H1 (cell line): ENCODE data around the gene NEDD8. TPM values are rescaled to one million over a fixed set of nuclear protein-coding genes. Genes with fewer than 3 reads are reported as not detected.
"Not testable (repeated sequence)": the region's sequence is repeated elsewhere in the genome, so short reads cannot be mapped to it uniquely, and the experiment has no call there.

ENCODE experiments used
- CTCF ChIA-PET: fragments of 300-600 bp; sonication (Branson Sonifier 250); formaldehyde crosslinking; loops from one replicate; lab custom pipeline; 2021; ENCODE audit not compliant: partially characterized antibody; lab: Charles Lee
- POLR2A ChIA-PET: fragments of 300-600 bp; sonication (Branson Sonifier 250); formaldehyde crosslinking; loops from one replicate; lab custom pipeline; 2021; ENCODE audit warnings: inconsistent platforms; ENCODE audit not compliant: partially characterized antibody; lab: Charles Lee
- DNase-seq, 2 experiments: peaks; one replicate each; pipeline versions ENCODE4 v3.0.0 to v3.0.0-alpha.2; 2010 to 2022; ENCODE audit warnings: low spot score in 2 of 2, low read depth in 1 of 2, mixed read lengths in 1 of 2
- FAIRE-seq: peaks from 2 replicates; lab custom pipeline; 2011; peaks lifted over from hg19 to GRCh38; lab: Jason Lieb, UNC
- H2AFZ ChIP-seq: 2 replicates; pipeline ENCODE4 v1.8.1; 2012; ENCODE audit warnings: low read length, inconsistent platforms
- H2AK5ac ChIP-seq: 2 replicates; pipeline ENCODE4 v1.6.1; 2013; ENCODE audit warnings: low read depth, low read length
- H2BK120ac ChIP-seq: replicated peaks from 2 replicates; pipeline ENCODE3; 2013; ENCODE audit warnings: low read depth, low read length, inconsistent platforms
- H2BK12ac ChIP-seq: 2 replicates; pipeline ENCODE4 v1.6.1; 2013; ENCODE audit warnings: low read depth, low read length
- H2BK15ac ChIP-seq: 2 replicates; pipeline ENCODE4 v1.6.1; 2013; ENCODE audit warnings: low read length
- H2BK20ac ChIP-seq: 2 replicates; pipeline ENCODE4 v1.6.1; 2013; ENCODE audit warnings: low read length
- H2BK5ac ChIP-seq: 2 replicates; pipeline ENCODE4 v1.6.1; 2013; ENCODE audit warnings: low read depth, low read length
- H3K14ac ChIP-seq: 2 replicates; pipeline ENCODE4 v1.6.1; 2013; ENCODE audit warnings: inconsistent platforms; ENCODE audit not compliant: insufficient read length
- H3K18ac ChIP-seq: 2 replicates; pipeline ENCODE4 v1.6.1; 2013; ENCODE audit warnings: low read length; ENCODE audit errors: extremely low read depth
- H3K23ac ChIP-seq: 2 replicates; pipeline ENCODE4 v1.6.1; 2013; ENCODE audit warnings: inconsistent platforms; ENCODE audit not compliant: insufficient read length
- H3K23me2 ChIP-seq: 2 replicates; pipeline ENCODE4 v1.6.1; 2013; ENCODE audit warnings: low read depth, low read length
- H3K27ac ChIP-seq: 2 replicates; pipeline ENCODE4 v1.6.1; 2011; ENCODE audit warnings: low read depth, low read length, inconsistent platforms
- H3K27me3 ChIP-seq, 4 experiments: replicated peaks in 1 of 4; 1 replicate in 1 of 4; 2 replicates in 3 of 4; pipeline versions ENCODE4 v1.6.1 to v1.8.1; 2011 to 2013; ENCODE audit warnings: low read length in 3 of 4, mild to moderate bottlenecking in 3 of 4, inconsistent platforms in 2 of 4, mixed read lengths in 2 of 4, moderate library complexity in 1 of 4; ENCODE audit not compliant: control insufficient read depth in 3 of 4, insufficient read depth in 3 of 4; ENCODE audit errors: extremely low read depth in 1 of 4
- H3K36me3 ChIP-seq, 4 experiments: 2 replicates each; pipeline versions ENCODE4 v1.6.1 to v1.8.1; 2011 to 2013; ENCODE audit warnings: mild to moderate bottlenecking in 4 of 4, low read length in 3 of 4, moderate library complexity in 2 of 4, control low read depth in 1 of 4, inconsistent platforms in 1 of 4; ENCODE audit not compliant: insufficient read depth in 4 of 4, control insufficient read depth in 2 of 4
- H3K4ac ChIP-seq: replicated peaks from 2 replicates; pipeline ENCODE3; 2013; ENCODE audit warnings: low read length, low read depth, mixed read lengths, inconsistent platforms; ENCODE audit not compliant: insufficient read length
- H3K4me1 ChIP-seq, 4 experiments: replicated peaks in 1 of 4; 1 replicate in 1 of 4; 2 replicates in 3 of 4; pipeline versions ENCODE4 v1.6.1 to v1.8.1; 2011 to 2013; ENCODE audit warnings: low read length in 3 of 4, inconsistent platforms in 2 of 4, mixed read lengths in 1 of 4; ENCODE audit not compliant: insufficient read depth in 4 of 4, control insufficient read depth in 3 of 4
- H3K4me2 ChIP-seq, 2 experiments: 2 replicates each; pipeline versions ENCODE4 v1.6.1 to v1.8.1; 2011 to 2013; ENCODE audit warnings: low read depth in 2 of 2, low read length in 2 of 2, control low read depth in 1 of 2, inconsistent platforms in 1 of 2, mild to moderate bottlenecking in 1 of 2; ENCODE audit not compliant: insufficient read depth in 1 of 2
- H3K4me3 ChIP-seq, 4 experiments: fragments of 200-600, 300-600 bp in 1 of 4; sonication (generic), shearing (Covaris generic), sonication (Bioruptor Twin) in 1 of 4; 2 replicates each; pipeline versions ENCODE4 v1.5.1 to v1.8.1; 2011 to 2016; ENCODE audit warnings: low read length in 4 of 4, low read depth in 3 of 4, control low read depth in 2 of 4, inconsistent platforms in 2 of 4, mild to moderate bottlenecking in 2 of 4, mixed read lengths in 1 of 4, moderate library complexity in 1 of 4; ENCODE audit not compliant: insufficient read depth in 2 of 4; ENCODE audit errors: extremely low read depth in 1 of 4
- H3K56ac ChIP-seq: replicated peaks from 2 replicates; pipeline ENCODE3; 2013; ENCODE audit warnings: low read depth, mild to moderate bottlenecking, mixed read lengths, low read length, inconsistent platforms; ENCODE audit not compliant: insufficient read length
- H3K79me1 ChIP-seq: 2 replicates; pipeline ENCODE4 v1.6.1; 2013; ENCODE audit warnings: low read depth, low read length, control low read depth
- H3K79me2 ChIP-seq, 2 experiments: 2 replicates each; pipeline versions ENCODE4 v1.6.1 to v1.8.1; 2012 to 2013; ENCODE audit warnings: low read length in 2 of 2, mild to moderate bottlenecking in 2 of 2, inconsistent platforms in 1 of 2; ENCODE audit not compliant: insufficient read depth in 2 of 2, control insufficient read depth in 1 of 2
- H3K9ac ChIP-seq, 4 experiments: replicated peaks in 1 of 4; 1 replicate in 1 of 4; 2 replicates in 3 of 4; pipeline versions ENCODE4 v1.6.1 to v1.8.1; 2011 to 2013; ENCODE audit warnings: low read depth in 3 of 4, low read length in 3 of 4, control low read depth in 2 of 4, mild to moderate bottlenecking in 2 of 4, moderate library complexity in 2 of 4, inconsistent platforms in 1 of 4; ENCODE audit errors: extremely low read depth in 1 of 4
- H3K9me3 ChIP-seq, 2 experiments: 2 replicates each; pipeline versions ENCODE4 v1.6.1 to v1.8.1; 2012 to 2013; ENCODE audit warnings: mild to moderate bottlenecking in 2 of 2, moderate library complexity in 2 of 2, control low read depth in 1 of 2, inconsistent platforms in 1 of 2, low read depth in 1 of 2, low read length in 1 of 2, mixed read lengths in 1 of 2; ENCODE audit not compliant: insufficient read depth in 2 of 2
- H4K20me1 ChIP-seq, 2 experiments: replicated peaks in 1 of 2; 2 replicates each; pipeline versions ENCODE3 to v1.8.1; 2011 to 2013; ENCODE audit warnings: inconsistent platforms in 2 of 2, low read length in 2 of 2, mild to moderate bottlenecking in 1 of 2; ENCODE audit not compliant: insufficient read depth in 2 of 2, control insufficient read depth in 1 of 2
- H4K5ac ChIP-seq: 2 replicates; pipeline ENCODE4 v1.6.1; 2013; ENCODE audit warnings: low read length, low read depth, mixed read lengths, inconsistent platforms; ENCODE audit not compliant: insufficient read length
- H4K8ac ChIP-seq: 2 replicates; pipeline ENCODE4 v1.8.0; 2013; ENCODE audit warnings: mild to moderate bottlenecking, moderate library complexity, low read length, inconsistent platforms; ENCODE audit not compliant: insufficient read depth; ENCODE audit errors: extremely low read depth
- H4K91ac ChIP-seq: replicated peaks from 2 replicates; pipeline ENCODE3; 2013; ENCODE audit warnings: low read length, mixed read lengths, inconsistent platforms; ENCODE audit not compliant: insufficient read length
- EZH2 ChIP-seq: fragments of 200-600 bp; sonication (generic); IDR thresholded peaks from 2 replicates; pipeline ENCODE4 v1.7.1; 2012; ENCODE audit warnings: low read depth, mild to moderate bottlenecking, moderate library complexity, low read length, inconsistent platforms; ENCODE audit not compliant: severe bottlenecking
- WGBS, 2 experiments: shearing (Covaris generic) in 1 of 2; methylation state at CpG; one replicate each; pipeline versions ENCODE4 v1.1.6 to v1.1.7; 2013 to 2015; ENCODE audit warnings: low lambda C conversion rate in 2 of 2, mixed read lengths in 2 of 2, inconsistent platforms in 1 of 2, low coverage in 1 of 2, missing lambda C conversion rate in 1 of 2; ENCODE audit not compliant: insufficient replicate concordance in 2 of 2, insufficient coverage in 1 of 2, insufficient read length in 1 of 2; ENCODE audit errors: extremely low coverage in 1 of 2, missing lambda C conversion rate in 1 of 2; 5-methylcytosine and 5-hydroxymethylcytosine counted together
- polyA plus RNA-seq, 7 experiments: library from polyadenylated mRNA; depleted of rRNA in 3 of 7; stranded (reverse) in 5 of 7; unstranded in 2 of 7; fragments of >200 nt in 5 of 7; fragments of 200-250 nt in 2 of 7; gene quantifications; 1 replicate in 5 of 7; 2 replicates in 1 of 7; 4 replicates in 1 of 7; pipeline versions ENCODE4 v1.2.1 to v1.2.3, GENCODE V29; 2011 to 2013; ENCODE audit warnings: missing spikeins in 2 of 7, mixed read lengths in 2 of 7
- total RNA-seq: library from RNA; stranded (reverse); fragmentation: NEBNext Ultra II Directional; extraction: Animal tissue kit (Norgen Biotek cat#: 25700); gene quantifications from 2 replicates; pipeline ENCODE4 v1.2.1, GENCODE V29; 2021

The NEDD8 gene
- total and polyA plus RNA-seq, 2 of the 8 experiments (the other 6 are each of a cell fraction or from before 2014, with no cell fraction given), result 253 to 317 TPM

GRCh38 chr14:24224618-24225071 lies 7.5 kb downstream of the NEDD8 start (continued):
- no peak for TF ChIP-seq EZH2

DNA sequence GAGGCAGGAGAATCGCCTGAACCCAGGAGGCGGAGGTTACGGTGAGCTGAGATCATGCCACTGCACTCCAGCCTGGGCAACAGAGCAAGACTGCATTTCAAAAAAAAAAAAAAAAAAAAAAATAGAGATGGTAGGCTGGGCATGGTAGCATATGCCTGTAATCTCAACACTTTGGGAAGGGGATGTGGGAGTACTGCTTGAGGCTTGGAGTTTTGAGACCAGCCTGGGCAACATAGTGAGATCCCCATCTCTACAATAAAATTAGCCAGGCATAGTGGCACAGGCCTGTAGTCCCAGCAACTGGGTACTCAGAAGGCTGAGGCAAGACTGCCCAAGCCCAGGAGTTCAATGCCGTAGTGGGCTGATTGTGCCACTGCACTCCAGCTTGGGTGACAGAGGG lies 9.2 kb downstream of the NEDD8 start:
- ChIA-PET POLR2A (interaction anchor here (0.7 to 2.0 kb wide), 3 partner anchors 10 to 45 kb away, joined by 3 to 7 read pairs (median 3); partner anchors contain the start of genes GMPR2 and NEDD8), CTCF (interaction anchor here (1.0 to 5.0 kb wide), 2 partner anchors 16 to 74 kb away, joined by 3 to 16 read pairs; no protein-coding TSS in a partner anchor)
- H2BK12ac ChIP-seq, H3K4me3 ChIP-seq, H3K27me3 ChIP-seq, H3K18ac ChIP-seq, H3K14ac ChIP-seq, H2AFZ ChIP-seq, H4K8ac ChIP-seq, H3K4me2 ChIP-seq, H3K23me2 ChIP-seq, H2BK120ac ChIP-seq, H3K79me1 ChIP-seq, H4K20me1 ChIP-seq, FAIRE-seq, H3K9ac ChIP-seq, H3K4me1 ChIP-seq, H3K23ac ChIP-seq, H3K36me3 ChIP-seq, H3K56ac ChIP-seq, H2BK15ac ChIP-seq, H3K4ac ChIP-seq, H2AK5ac ChIP-seq, H2BK20ac ChIP-seq, H3K27ac ChIP-seq, H4K5ac ChIP-seq, H2BK5ac ChIP-seq, H3K9me3 ChIP-seq, H4K91ac ChIP-seq, DNase-seq: not testable (repeated sequence)
- WGBS, 2 experiments, result 85% methylated on average over 4 of the region's 4 CpGs; no CpG with 5 or more reads in 1 of the 2 experiments
- H3K79me2 ChIP-seq, result peaks cover 0 to 62% of the 10 kb centered on the region in 2 experiments; a peak in 2 of 4 replicates
